Lung (tissue), 12 donors: Measurements from ENCODE around the gene BTD. TPM values are rescaled to one million over a fixed set of nuclear protein-coding genes. Genes with fewer than 3 reads are reported as not detected.

Experiments
- ATAC-seq: fragments of 200-7000 bp; cut with Tn5 transposase; one replicate; pipeline ENCODE4 v1.9.1; 2020; ENCODE audit warnings: moderate number of reproducible peaks; ENCODE audit not compliant: insufficient read depth, low FRiP score
- DNase-seq, 3 donors: peaks; one replicate each; pipeline ENCODE4 v3.0.0-alpha.2; 2013 to 2017
- H3K27ac ChIP-seq, 2 donors: one replicate each; pipeline ENCODE4 v1.5.1; 2013; ENCODE audit warnings: mild to moderate bottlenecking in 2 of 2, moderate library complexity in 2 of 2, control low read depth in 1 of 2, inconsistent platforms in 1 of 2, low read depth in 1 of 2, low read length in 1 of 2
- H3K27me3 ChIP-seq, 3 donors: one replicate each; pipeline ENCODE4 v1.5.1; 2013; ENCODE audit warnings: low read length in 2 of 3; ENCODE audit not compliant: control insufficient read depth in 3 of 3, insufficient read depth in 3 of 3
- H3K36me3 ChIP-seq, 4 donors: one replicate each; pipeline ENCODE4 v1.5.1; 2013; ENCODE audit warnings: low read length in 4 of 4, mild to moderate bottlenecking in 1 of 4, moderate library complexity in 1 of 4; ENCODE audit not compliant: control insufficient read depth in 4 of 4, insufficient read depth in 4 of 4
- H3K4me1 ChIP-seq, 5 donors: one replicate each; pipeline ENCODE4 v1.5.1; 2013; ENCODE audit warnings: low read length in 5 of 5, mild to moderate bottlenecking in 2 of 5, moderate library complexity in 1 of 5; ENCODE audit not compliant: control insufficient read depth in 5 of 5, insufficient read depth in 5 of 5
- H3K4me3 ChIP-seq: one replicate; pipeline ENCODE4 v1.5.1; 2013; ENCODE audit warnings: mild to moderate bottlenecking, control low read depth, moderate library complexity
- H3K9ac ChIP-seq, 2 donors: one replicate each; pipeline ENCODE4 v1.5.1; 2013; ENCODE audit warnings: low read length in 2 of 2, control low read depth in 1 of 2; ENCODE audit not compliant: insufficient read depth in 1 of 2
- H3K9me3 ChIP-seq, 4 donors: one replicate each; pipeline ENCODE4 v1.5.1; 2013; ENCODE audit warnings: low read length in 3 of 4, mild to moderate bottlenecking in 1 of 4, moderate library complexity in 1 of 4; ENCODE audit not compliant: control insufficient read depth in 4 of 4, insufficient read depth in 3 of 4
- CTCF ChIP-seq: IDR thresholded peaks from 2 replicates; pipeline ENCODE4 v1.5.1; 2012; ENCODE audit warnings: mild to moderate bottlenecking; ENCODE audit errors: control extremely low read depth, extremely low read depth
- WGBS, 2 donors: extraction: QIAGEN DNeasy Blood & Tissue Kit; methylation state at CpG; one replicate each; pipeline ENCODE4 v1.1.7; 2013; 5-methylcytosine and 5-hydroxymethylcytosine counted together
- polyA plus RNA-seq, 2 donors: library from polyadenylated mRNA; stranded (reverse); fragments of 200-250 nt; gene quantifications; one replicate each; pipeline ENCODE4 v1.2.1, GENCODE V29; 2013
- total RNA-seq, 2 donors: library from RNA; depleted of rRNA in 1 of 2; stranded (reverse); fragments of >200 nt in 1 of 2; gene quantifications; one replicate each; pipeline ENCODE4 v1.2.1, GENCODE V29; 2014 to 2021
- donor health status: control.
- donor health status: control.
- donor health status: Bipolar disorder and iron deficiency.
- donor health status: healthy.
- donor health status: DM: yes; HTN: yes; CAD: no.

BTD gene
- total and polyA plus RNA-seq, 4 donors = 14.9 to 35.5 (median 18.7) TPM

- Histone ChIP-seq H3K27me3 (no peaks in the 10 kb centered on the region), H3K4me1 (peaks cover 0 to 2% (median 0%) of the 10 kb centered on the region in 5 donors), H3K27ac (no peak overlapping the region), H3K36me3 (peaks cover 2 to 10% (median 4%) of the 10 kb centered on the region in 4 donors), H3K9me3 (no peaks in the 10 kb centered on the region), H3K4me3 (no peak overlapping the region), H3K9ac (no peak overlapping the region)
- ATAC-seq = no peak
- WGBS, 2 donors = 65 to 74% methylated on average over 3 of the region's 3 CpGs
- no peak for TF ChIP-seq CTCF
- DNase-seq = no peak
These were observed 65.9 kb downstream of the BTD start for GRCh38 chr3:15667484-15667883.

- Histone ChIP-seq H3K36me3 (peaks cover 13 to 27% (median 20%) of the 10 kb centered on the region in 4 donors), H3K9ac (no peak overlapping the region), H3K4me3 (no peak overlapping the region), H3K9me3 (no peaks in the 10 kb centered on the region), H3K4me1 (no peaks in the 10 kb centered on the region), H3K27ac (no peak overlapping the region), H3K27me3 (no peaks in the 10 kb centered on the region)
- 88 to 96% methylated on average over 1 of the region's 1 CpG for WGBS, 2 donors
- no peak for TF ChIP-seq CTCF
- DNase-seq (no peak), ATAC-seq (no peak)
These were observed 72.0 kb downstream of the BTD start for GRCh38 chr3:15673536-15673935.

GRCh38 chr3:15676259-15676658, 74.7 kb downstream of the BTD start:
- no peak overlapping the region for H3K4me3 ChIP-seq
- no peaks in the 10 kb centered on the region for H3K4me1 ChIP-seq
- H3K27me3 ChIP-seq = no peaks in the 10 kb centered on the region
- no peak for TF ChIP-seq CTCF
- H3K36me3 ChIP-seq = peaks cover 16 to 42% (median 22%) of the 10 kb centered on the region in 4 donors
- H3K9ac ChIP-seq = no peak overlapping the region
- H3K27ac ChIP-seq = no peak overlapping the region
- DNase-seq (no peak), ATAC-seq (no peak)
- 89 to 99% methylated on average over 2 of the region's 2 CpGs for WGBS, 2 donors
- no peaks in the 10 kb centered on the region for H3K9me3 ChIP-seq

GRCh38 chr3:15679306-15679705, 77.8 kb downstream of the BTD start:
- Histone ChIP-seq H3K36me3 (peaks cover 13 to 39% (median 18%) of the 10 kb centered on the region in 4 donors), H3K9me3 (no peaks in the 10 kb centered on the region), H3K27ac (no peak overlapping the region), H3K4me1 (peaks cover 0 to 18% (median 2%) of the 10 kb centered on the region in 5 donors), H3K9ac (no peak overlapping the region), H3K4me3 (no peak overlapping the region), H3K27me3 (no peaks in the 10 kb centered on the region)
- DNase-seq = no peak
- TF ChIP-seq CTCF = no peak
- ATAC-seq = no peak
- 68 to 73% methylated on average over 5 of the region's 5 CpGs for WGBS, 2 donors
